ENCODE measurements around the gene PLTP.

DNA sequence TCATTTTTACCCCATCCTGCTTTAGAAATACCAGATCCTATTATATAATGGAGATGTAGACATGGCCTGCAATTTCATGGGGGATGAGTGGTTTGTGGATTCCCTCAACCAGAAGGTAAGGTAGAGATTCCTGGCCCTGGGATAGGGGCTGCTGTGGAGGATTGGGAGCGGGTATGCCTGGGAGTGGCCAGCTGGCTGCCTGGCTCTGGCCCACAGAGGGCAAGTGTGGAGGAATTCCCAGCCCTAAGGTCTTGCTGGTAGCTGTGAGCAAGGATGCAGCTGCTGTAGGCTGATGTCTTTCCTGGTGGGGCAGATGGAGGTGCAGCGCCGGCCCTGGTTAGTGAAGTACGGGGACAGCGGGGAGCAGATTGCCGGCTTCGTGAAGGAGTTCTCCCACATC, 14.3 kb downstream of the PLTP start:
- TF ChIP-seq, protein P1, sequence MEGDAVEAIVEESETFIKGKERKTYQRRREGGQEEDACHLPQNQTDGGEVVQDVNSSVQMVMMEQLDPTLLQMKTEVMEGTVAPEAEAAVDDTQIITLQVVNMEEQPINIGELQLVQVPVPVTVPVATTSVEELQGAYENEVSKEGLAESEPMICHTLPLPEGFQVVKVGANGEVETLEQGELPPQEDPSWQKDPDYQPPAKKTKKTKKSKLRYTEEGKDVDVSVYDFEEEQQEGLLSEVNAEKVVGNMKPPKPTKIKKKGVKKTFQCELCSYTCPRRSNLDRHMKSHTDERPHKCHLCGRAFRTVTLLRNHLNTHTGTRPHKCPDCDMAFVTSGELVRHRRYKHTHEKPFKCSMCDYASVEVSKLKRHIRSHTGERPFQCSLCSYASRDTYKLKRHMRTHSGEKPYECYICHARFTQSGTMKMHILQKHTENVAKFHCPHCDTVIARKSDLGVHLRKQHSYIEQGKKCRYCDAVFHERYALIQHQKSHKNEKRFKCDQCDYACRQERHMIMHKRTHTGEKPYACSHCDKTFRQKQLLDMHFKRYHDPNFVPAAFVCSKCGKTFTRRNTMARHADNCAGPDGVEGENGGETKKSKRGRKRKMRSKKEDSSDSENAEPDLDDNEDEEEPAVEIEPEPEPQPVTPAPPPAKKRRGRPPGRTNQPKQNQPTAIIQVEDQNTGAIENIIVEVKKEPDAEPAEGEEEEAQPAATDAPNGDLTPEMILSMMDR (IDR thresholded peaks at IDR 0.05): no peak
- TF ChIP-seq POLR2A (IDR thresholded peaks at IDR 0.05): no peak
